Gastroesophageal sphincter (tissue), 4 donors: ENCODE measurements around the gene CDH4. TPM values are rescaled to one million over a fixed set of nuclear protein-coding genes. Genes with fewer than 3 reads are reported as not detected.

ENCODE experiments used
- ATAC-seq: fragments of 150-250 bp; one replicate; pipeline ENCODE4 v1.9.1; 2016; ENCODE audit warnings: mild to moderate bottlenecking, moderate library complexity
- H3K27ac ChIP-seq, 4 donors: fragments of 200-600 bp; sonication (generic) in 3 of 4; 1 replicate in 3 of 4; 2 replicates in 1 of 4; pipeline ENCODE4 v1.5.1; 2016 to 2019
- H3K27me3 ChIP-seq: fragments of 200-600 bp; sonication (generic); one replicate; pipeline ENCODE4 v1.5.1; 2019
- H3K36me3 ChIP-seq, 2 donors: fragments of 200-600 bp; sonication (generic); one replicate each; pipeline ENCODE4 v1.5.1; 2019; ENCODE audit warnings: control low read depth in 1 of 2
- H3K4me1 ChIP-seq, 3 donors: fragments of 200-600 bp; sonication (generic); 1 replicate in 2 of 3; 2 replicates in 1 of 3; pipeline ENCODE4 v1.5.1; 2016 to 2019; ENCODE audit warnings: control low read depth in 2 of 3
- H3K4me3 ChIP-seq, 2 donors: fragments of 200-600 bp; sonication (generic); one replicate each; pipeline ENCODE4 v1.5.1; 2019; ENCODE audit warnings: mild to moderate bottlenecking in 1 of 2, moderate library complexity in 1 of 2
- H3K9me3 ChIP-seq, 3 donors: fragments of 200-600 bp; sonication (generic); one replicate each; pipeline ENCODE4 v1.5.1; 2017 to 2019; ENCODE audit warnings: control low read depth in 2 of 3
- EP300 ChIP-seq: sonication (generic); formaldehyde crosslinking; IDR thresholded peaks from one replicate; pipeline ENCODE4 v1.6.1; 2017; ENCODE audit warnings: antibody characterized with exemption, mild to moderate bottlenecking
- POLR2A ChIP-seq, 2 donors: fragments of 450-650 bp; IDR thresholded peaks; one replicate each; pipeline ENCODE4 v1.6.1; 2017; ENCODE audit warnings: antibody characterized with exemption in 2 of 2, mild to moderate bottlenecking in 2 of 2, moderate library complexity in 1 of 2
- POLR2AphosphoS5 ChIP-seq: sonication (generic); formaldehyde crosslinking; IDR thresholded peaks from one replicate; pipeline ENCODE4 v1.6.1; 2017; ENCODE audit warnings: antibody characterized with exemption
- WGBS, 2 donors: methylation state at CpG; one replicate each; pipeline ENCODE4 v1.1.5; 2018; ENCODE audit warnings: low coverage in 1 of 2; 5-methylcytosine and 5-hydroxymethylcytosine counted together
- total RNA-seq, 4 donors: library from RNA; depleted of rRNA; stranded (reverse); fragments of >200 nt; gene quantifications; one replicate each; pipeline ENCODE4 v1.1.0, GENCODE V29; 2016
- TF ChIP-seq, protein P1 (sequence below), 4 experiments: fragments of 200-600 bp in 2 of 4; fragments of 450-650 bp in 2 of 4; sonication (generic) in 1 of 4; IDR thresholded peaks; one replicate each; pipeline ENCODE4 v1.5.1; 2017 to 2019; ENCODE audit warnings: antibody characterized with exemption in 4 of 4, mild to moderate bottlenecking in 2 of 4, moderate library complexity in 2 of 4

Gene CDH4
- total RNA-seq, 4 donors from 2014 or later: under 0.01 to 1.5 (median 0.42) TPM; not detected in 1

DNA sequence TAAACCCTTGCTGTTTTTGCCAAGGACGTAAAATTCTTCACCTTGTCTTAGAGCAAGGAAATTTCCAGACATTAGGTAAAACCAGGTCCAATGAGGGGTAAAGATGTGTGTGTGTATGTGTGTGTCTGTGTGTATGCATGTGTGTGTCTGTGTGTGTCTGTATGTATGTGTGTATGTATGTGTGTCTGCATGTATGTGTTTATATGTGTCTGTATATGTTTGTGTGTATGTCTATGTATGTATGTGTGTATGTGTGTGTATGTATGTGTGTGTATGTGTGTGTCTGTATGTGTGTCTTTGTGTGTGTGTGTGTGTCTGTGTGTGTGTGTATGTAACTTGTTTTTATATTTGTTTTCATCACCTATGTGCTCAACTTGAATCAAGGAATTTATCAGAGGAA, 439.9 kb downstream of the CDH4 start:
- no peaks in the 10 kb centered on the region for H3K4me1 ChIP-seq
- ATAC-seq: no peak
- peaks cover 71% of the 10 kb centered on the region for H3K27me3 ChIP-seq
- H3K9me3 ChIP-seq: no peaks in the 10 kb centered on the region
- TF ChIP-seq EP300 (no peak), POLR2AphosphoS5 (no peak), POLR2A (IDR thresholded peaks at IDR 0.05) (no peak)
- TF ChIP-seq, protein P1, sequence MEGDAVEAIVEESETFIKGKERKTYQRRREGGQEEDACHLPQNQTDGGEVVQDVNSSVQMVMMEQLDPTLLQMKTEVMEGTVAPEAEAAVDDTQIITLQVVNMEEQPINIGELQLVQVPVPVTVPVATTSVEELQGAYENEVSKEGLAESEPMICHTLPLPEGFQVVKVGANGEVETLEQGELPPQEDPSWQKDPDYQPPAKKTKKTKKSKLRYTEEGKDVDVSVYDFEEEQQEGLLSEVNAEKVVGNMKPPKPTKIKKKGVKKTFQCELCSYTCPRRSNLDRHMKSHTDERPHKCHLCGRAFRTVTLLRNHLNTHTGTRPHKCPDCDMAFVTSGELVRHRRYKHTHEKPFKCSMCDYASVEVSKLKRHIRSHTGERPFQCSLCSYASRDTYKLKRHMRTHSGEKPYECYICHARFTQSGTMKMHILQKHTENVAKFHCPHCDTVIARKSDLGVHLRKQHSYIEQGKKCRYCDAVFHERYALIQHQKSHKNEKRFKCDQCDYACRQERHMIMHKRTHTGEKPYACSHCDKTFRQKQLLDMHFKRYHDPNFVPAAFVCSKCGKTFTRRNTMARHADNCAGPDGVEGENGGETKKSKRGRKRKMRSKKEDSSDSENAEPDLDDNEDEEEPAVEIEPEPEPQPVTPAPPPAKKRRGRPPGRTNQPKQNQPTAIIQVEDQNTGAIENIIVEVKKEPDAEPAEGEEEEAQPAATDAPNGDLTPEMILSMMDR (IDR thresholded peaks at IDR 0.05): no peak
- no peak overlapping the region for H3K4me3 ChIP-seq
- H3K27ac ChIP-seq: no peak overlapping the region
- H3K36me3 ChIP-seq: no peaks in the 10 kb centered on the region
- 75 to 83% methylated on average over 1 of the region's 1 CpG for WGBS, 2 donors

DNA sequence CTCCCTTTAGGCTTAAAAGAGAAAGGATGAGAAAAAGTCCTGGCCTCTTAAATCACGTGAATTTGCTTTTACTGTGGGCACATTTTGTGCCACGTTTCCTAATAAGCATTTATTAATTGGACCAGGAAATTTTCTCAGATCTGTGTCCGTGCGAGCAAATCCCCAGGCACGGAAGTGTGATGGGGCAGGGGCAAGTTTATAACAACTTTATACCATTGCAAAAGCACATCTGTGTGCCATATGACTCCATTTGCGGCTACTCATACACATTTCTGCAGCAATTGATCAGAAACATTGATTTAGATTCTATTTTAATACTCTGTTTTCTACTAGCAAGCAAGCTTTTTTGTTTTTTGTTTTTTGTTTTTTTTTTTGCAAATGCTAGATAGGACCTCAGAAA, 440.4 kb downstream of the CDH4 start:
- WGBS, 2 donors: 30 to 65% methylated on average over 5 to 6 of the region's 6 CpGs
- peaks cover 71% of the 10 kb centered on the region for H3K27me3 ChIP-seq

DNA sequence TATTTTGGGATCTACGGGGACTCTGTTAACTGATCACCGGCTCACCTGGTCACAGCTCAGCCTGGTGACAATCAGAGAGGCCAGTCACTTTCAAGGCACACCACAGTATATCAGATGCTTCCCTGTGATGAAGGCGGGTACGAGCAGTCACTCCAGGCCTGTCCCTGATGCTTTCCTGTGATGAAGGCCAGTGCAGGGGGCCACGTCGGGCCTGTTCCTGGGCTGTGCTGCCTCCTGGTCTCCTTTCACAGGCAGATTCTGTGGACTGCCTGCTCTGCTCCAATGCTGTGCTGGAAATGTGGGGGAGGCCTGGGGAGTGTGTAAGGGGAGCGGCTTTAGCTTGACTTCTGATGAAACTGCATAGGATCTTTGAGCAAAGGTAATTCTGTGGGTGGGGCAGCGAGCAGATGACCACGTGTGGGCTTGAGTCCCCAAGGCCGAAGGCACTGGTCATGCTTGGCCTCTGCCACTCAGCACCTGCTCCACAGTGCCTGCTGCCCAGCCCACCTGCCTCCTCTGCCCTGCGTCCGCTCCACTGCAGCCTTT, 441.1 kb downstream of the CDH4 start:
- Histone ChIP-seq H3K4me1 (no peaks in the 10 kb centered on the region), H3K27me3 (peaks cover 71% of the 10 kb centered on the region), H3K27ac (no peak overlapping the region), H3K9me3 (no peaks in the 10 kb centered on the region), H3K36me3 (no peaks in the 10 kb centered on the region), H3K4me3 (no peak overlapping the region)
- TF ChIP-seq EP300: no peak
- no peak for TF ChIP-seq POLR2A (IDR thresholded peaks at IDR 0.05)
- TF ChIP-seq POLR2AphosphoS5: no peak
- 60 to 89% methylated on average over 1 to 2 of the region's 12 CpGs for WGBS, 2 donors
- ATAC-seq: no peak

More for the DNA sequence above, 440.4 kb downstream of the CDH4 start:
- Histone ChIP-seq H3K4me1 (no peaks in the 10 kb centered on the region), H3K4me3 (no peak overlapping the region), H3K27ac (no peak overlapping the region), H3K36me3 (no peaks in the 10 kb centered on the region), H3K9me3 (no peaks in the 10 kb centered on the region)
- no peak for ATAC-seq
- no peak for TF ChIP-seq POLR2A (IDR thresholded peaks at IDR 0.05)
- TF ChIP-seq, protein P1 (IDR thresholded peaks at IDR 0.05): no peak
- TF ChIP-seq EP300: no peak
- no peak for TF ChIP-seq POLR2AphosphoS5

DNA sequence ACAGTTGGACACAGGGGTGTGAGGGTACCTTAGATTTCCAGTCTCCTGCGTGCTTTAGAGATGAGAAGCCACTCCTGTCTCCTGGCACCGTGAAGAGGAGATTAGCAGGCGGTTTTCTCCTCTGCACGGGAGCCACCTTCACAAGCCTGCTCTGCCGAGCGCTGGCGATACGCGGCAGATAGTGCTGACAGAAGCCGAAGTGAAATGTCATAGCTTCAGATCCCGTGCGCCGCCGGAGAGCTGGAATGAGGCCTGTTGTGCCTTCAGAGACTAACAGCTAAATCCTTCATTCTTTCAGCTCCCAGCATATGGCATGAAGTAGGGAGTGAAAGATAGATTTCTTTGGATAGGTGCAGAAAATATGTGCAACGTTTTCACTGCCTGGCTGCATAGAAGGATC, 442.6 kb downstream of the CDH4 start:
- 29 to 49% methylated on average over 2 to 3 of the region's 15 CpGs for WGBS, 2 donors

DNA sequence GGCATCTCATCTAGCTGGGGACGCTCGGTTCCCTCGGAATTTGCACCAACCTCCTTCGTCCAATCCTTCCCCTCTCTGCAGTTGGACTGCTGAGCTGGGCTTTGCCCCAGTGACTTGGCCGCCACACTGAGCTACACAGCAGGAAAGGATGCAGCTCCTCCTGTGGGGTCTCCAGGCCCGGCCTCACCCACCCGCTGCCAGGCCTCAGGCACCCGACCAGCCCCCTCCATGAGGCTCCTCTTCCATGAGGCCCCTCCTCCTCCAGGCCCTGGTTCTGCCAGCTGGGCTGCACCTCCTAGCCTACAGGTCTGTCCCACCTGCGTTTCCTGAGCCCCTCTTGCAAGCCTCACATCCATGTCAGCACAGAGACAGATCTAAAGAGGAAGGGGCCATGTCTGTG, 443.7 kb downstream of the CDH4 start:
- Histone ChIP-seq H3K4me3 (no peak overlapping the region), H3K9me3 (no peaks in the 10 kb centered on the region), H3K4me1 (no peaks in the 10 kb centered on the region), H3K36me3 (no peaks in the 10 kb centered on the region), H3K27ac (no peak overlapping the region), H3K27me3 (peaks cover 66% of the 10 kb centered on the region)
- no peak for ATAC-seq
- TF ChIP-seq EP300 (no peak), POLR2AphosphoS5 (no peak), POLR2A (IDR thresholded peaks at IDR 0.05) (no peak)
- TF ChIP-seq, protein P1 (IDR thresholded peaks at IDR 0.05): no peak
- 80 to 93% methylated on average over 3 to 4 of the region's 9 CpGs for WGBS, 2 donors

More for the DNA sequence above, 442.6 kb downstream of the CDH4 start:
- TF ChIP-seq POLR2A (IDR thresholded peaks at IDR 0.05) (no peak), POLR2AphosphoS5 (no peak), EP300 (no peak)
- TF ChIP-seq, protein P1 (IDR thresholded peaks at IDR 0.05): no peak
- Histone ChIP-seq H3K27ac (no peak overlapping the region), H3K4me3 (no peak overlapping the region), H3K9me3 (no peaks in the 10 kb centered on the region), H3K4me1 (no peaks in the 10 kb centered on the region), H3K36me3 (no peaks in the 10 kb centered on the region), H3K27me3 (peaks cover 72% of the 10 kb centered on the region)
- no peak for ATAC-seq
